ENCODE data around the gene PDE10A.
A peak's percentile ranks its signal among the peaks of the same experiment; 100 is the strongest.

PDE10A gene

DNA sequence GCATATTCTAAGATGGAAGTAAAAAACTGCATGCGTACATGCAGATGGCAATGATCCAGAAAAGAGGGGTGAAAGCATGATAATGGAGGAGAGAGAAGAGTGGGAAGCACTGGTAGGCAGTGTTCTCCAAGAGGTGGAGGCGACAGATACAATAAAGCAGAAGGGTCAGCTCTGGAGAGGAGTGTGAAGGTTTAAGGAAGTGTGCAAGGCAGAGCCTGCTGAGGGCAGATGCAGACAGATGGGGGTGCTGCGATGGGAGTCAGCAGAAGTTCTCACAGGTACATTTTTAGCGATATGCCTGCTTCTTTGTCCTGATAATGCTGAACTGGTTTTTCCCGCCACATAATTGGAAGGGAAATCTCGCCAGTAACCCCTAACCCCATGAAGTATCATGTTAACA, 272.6 kb downstream of the PDE10A start:
- no peak for DNase-seq (ENCODE audit: low spot score)

DNA sequence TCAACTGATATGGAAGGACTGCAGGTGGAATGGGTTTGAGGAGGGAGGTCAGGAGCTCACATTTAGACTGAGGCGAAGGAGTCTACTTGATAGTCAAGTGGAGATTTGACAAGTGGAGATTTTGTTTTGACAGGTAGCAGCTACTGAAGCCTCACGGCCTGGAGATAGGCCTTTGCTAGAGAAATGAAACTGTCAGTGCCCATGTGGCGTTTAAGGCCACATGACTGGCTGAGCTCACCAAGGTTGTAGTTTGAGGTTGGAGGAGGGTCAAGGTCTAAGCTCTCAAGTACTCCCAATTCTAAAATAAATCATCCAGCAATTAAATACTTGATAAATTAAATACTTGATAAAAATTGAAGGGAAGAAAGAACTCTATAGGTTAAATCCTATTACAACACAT, 273.5 kb downstream of the PDE10A start:
- DNase-seq (ENCODE audit: low spot score): no peak

DNA sequence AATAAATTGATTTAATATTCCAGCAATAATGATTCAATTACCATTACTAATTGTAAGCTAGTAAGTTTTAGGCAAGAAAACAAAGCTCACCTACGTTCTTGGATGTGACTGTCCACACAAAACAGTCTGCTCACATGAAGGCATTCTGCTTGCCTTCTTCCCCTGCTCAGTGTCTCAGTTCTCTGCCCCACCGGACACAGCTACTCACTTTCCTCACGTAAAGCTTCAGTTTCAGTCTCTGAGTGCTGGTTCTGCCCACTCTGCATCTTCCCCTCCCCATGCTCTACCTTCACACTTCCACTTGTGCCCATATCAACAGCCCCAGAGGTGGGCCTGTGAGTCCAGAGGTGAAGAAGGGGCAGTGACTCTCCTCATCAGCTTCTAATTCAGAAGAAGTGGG, 279.7 kb downstream of the PDE10A start:
- no peak for DNase-seq (ENCODE audit: low spot score)

GRCh38 chr6:165376100-165376499, 286.9 kb downstream of the PDE10A start:
- no peak for DNase-seq (ENCODE audit: low spot score)

- DNase-seq (ENCODE audit: low spot score): no peak
Measured at GRCh38 chr6:165365371-165365770, 297.7 kb downstream of the PDE10A start.

DNA sequence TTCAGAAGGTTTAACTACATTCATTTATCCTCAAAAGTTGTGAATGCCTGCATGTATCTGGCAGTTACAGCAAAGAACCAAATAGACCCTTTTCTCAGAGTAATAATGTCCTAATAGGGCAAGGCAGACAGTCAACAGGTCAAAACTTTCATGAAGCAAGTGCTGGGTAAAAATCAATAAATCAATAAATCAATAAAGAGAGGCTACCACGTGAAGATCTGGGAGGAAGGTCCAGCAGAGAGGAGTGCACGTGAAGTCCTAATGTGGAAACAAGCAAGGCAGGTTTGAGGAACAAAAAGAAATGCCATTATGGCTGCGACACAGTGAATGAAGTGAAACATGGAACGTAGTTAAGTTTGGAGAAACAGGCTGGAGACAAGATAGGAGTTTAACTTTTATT, 317.3 kb downstream of the PDE10A start:
- no peak for DNase-seq (ENCODE audit: low spot score)

- no peak for DNase-seq (ENCODE audit: low spot score)
Measured at GRCh38 chr6:165340532-165340931, 322.5 kb downstream of the PDE10A start.

DNA sequence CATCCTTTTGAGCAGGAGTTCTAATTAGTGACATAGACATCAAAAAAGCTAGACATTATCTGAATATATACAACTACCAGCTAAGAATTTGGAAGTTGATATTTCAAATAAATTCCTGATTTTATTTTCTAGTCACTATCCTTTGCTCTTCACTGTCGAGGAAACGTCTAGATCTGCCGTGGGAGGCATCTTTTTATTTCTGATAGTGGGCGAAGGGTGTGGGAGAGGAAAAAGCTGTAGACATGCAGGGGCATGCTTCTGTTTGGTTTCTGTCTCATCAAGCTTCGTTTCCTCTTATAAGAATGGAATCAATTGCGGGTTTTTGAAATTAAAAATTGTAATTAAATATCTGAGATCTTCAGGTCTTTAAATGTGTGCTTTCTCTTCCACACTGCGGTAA, 337.4 kb downstream of the PDE10A start:
- peak; percentile 62 for DNase-seq (ENCODE audit: low spot score)

DNA sequence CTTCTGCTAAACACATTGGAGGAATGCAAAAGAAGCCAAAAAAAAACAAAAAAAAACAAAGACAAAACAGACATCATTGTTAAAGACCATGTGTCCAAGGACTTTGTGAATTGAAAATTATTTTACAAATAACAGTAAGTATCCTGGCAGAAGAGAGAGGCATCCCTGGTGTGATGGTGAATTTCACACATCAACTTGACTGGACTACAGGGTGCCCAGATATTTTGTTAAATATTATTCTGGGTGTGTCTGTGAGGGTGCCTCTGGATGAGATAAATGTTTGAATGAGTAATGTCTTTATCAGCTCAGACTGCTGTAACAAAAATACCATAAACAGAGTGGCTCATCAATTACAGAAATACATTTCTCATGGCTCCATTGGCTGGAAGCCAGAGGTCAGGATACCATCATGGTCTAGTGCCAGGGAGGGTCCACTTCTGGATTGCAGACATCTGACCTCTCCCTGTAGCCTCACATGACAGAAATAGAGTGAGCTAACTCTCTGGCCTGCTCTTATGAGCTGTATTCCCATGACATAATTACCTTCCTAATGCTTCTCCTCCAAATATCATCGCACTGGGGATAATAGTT, 341.4 kb downstream of the PDE10A start:
- DNase-seq (ENCODE audit: low spot score): no peak

DNA sequence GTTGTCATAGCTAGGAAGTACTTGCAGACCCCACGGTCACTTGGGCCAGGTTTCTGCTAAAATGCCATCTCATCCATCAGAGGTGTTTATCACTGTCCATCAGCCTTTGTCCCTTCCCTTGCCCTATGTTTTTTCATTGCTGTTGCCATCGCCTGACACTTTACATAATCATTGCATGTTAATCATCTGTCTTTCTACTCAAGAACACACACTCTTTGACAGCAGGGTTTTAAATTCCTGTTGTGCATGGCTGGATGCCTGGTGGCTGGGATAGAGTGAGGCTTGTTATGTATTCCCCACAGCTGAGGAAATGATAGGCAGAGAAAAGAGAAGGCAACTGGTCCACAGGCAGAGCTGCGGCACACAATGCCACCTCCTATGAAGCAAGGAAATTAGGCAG, 341.9 kb downstream of the PDE10A start:
- DNase-seq (ENCODE audit: low spot score): no peak

DNA sequence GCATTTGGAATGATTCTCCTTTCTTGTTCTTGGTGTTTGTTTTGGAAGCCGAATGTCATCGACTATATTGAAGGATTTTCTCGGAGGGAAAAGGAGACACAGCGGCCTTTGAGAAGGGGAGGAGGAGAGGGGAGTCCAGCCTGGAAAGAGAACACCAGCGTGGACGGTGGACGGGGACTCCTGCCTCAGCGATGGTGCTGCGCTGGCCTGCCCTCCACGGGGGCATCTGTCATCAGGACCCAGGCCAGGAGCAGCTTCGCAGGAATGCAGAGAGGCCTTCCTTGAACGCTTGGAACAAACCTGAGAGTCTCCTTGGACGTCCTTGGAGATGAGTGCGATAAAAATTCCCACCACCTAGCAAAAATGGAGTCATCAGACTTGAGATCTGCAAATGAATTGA, 345.3 kb downstream of the PDE10A start:
- DNase-seq (ENCODE audit: low spot score): no peak

GRCh38 chr6:165308926-165309731, 353.9 kb downstream of the PDE10A start, which contains the start of gene C6orf118:
C6orf118 (minus strand) TSS chr6:165309605; CDS start chr6:165309586, 19 bp downstream.
- DNase-seq (ENCODE audit: low spot score): peak; percentile 39

- no peak for DNase-seq (ENCODE audit: low spot score)
Measured at GRCh38 chr6:165306955-165307354, 356.1 kb downstream of the PDE10A start.

DNA sequence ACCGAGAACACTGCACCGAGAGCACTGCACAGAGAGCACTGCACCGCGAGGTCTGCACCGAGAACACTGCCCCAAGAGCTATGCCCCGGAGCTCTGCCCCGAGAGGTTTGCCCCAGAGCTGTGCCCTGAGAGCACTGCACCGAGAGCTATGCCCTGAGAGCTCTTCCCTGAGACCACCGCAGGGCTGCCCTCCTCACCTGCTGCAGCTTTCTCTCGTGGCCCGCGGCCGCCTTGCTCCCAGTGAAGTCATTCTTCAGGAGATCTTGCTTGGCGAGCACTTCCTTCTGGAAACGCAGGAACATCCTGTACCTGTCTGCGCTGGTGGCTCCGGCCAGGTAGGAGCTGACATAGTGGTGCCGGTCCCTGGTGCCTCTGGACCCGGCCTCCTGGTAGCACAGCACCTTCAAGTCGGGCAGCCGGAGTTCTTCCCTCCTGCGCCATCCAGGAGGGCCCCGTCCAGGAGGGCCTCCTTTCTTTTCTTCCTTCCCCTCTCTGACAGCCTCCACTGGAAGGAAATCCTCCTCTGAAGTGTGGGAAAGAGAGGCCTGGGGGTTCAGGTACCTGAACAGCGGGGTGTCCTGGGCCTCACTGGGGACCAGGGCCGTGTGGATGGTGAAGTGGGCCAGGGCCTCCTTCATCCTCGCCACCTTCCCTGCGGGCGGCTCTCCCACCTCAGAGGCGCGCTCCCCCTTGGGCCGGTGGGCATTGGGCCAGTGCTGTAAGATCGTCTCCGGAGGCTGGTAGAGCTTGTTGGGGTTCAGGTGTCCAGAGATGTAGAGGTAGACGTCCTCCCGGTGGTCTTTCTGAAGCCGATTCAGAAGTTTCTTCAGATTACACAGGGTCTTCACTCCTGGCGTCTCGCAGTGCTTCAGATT, 361.4 kb downstream of the PDE10A start:
- no peak for DNase-seq (ENCODE audit: low spot score)

GRCh38 chr6:165300422-165300936, 362.6 kb downstream of the PDE10A start:
- no peak for DNase-seq (ENCODE audit: low spot score)

GRCh38 chr6:165298875-165299274, 364.2 kb downstream of the PDE10A start:
- DNase-seq (ENCODE audit: low spot score): no peak

DNA sequence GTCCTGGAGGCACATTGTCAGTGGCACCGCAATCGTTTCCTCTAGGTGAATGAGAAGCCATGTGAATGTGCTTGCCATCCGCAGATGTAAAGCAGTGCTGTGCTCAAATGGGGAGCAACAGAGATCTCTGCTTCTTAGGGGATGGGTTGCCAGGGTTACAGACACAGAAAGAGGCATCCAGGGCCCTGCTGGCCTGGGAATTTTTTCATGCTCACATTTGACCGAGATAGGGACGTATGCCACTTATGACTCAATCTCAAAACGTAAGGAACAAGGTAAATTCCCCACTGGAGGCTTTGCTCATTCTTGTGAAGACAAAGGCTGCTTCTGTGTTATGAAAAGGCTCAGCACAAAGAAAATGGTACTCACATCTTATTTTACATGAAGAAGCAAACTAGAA, 364.6 kb downstream of the PDE10A start:
- DNase-seq (ENCODE audit: low spot score): no peak

- DNase-seq (ENCODE audit: low spot score): no peak
Measured at GRCh38 chr6:165292657-165293056, 370.4 kb downstream of the PDE10A start.

All from putamen (tissue), 1 donor.